Neural cell (in vitro differentiated cells): ENCODE results near the gene COMTD1. TPM values are rescaled to one million over a fixed set of nuclear protein-coding genes. Genes with fewer than 3 reads are reported as not detected.

Experiments
- H2AFZ ChIP-seq: fragments of 200-600, 300-800 bp; sonication (generic), shearing (Covaris generic); 2 replicates; pipeline ENCODE4 v1.6.0; 2014; ENCODE audit warnings: low read depth, mild to moderate bottlenecking, antibody characterized with exemption, low read length, moderate library complexity
- H3F3A ChIP-seq: fragments of 200-600 bp; shearing (Covaris generic); 2 replicates; pipeline ENCODE4 v1.6.1; 2016; ENCODE audit warnings: mild to moderate bottlenecking, moderate library complexity, mixed read lengths, antibody characterized with exemption, low read length; ENCODE audit not compliant: insufficient read depth, poor library complexity, severe bottlenecking
- H3K27ac ChIP-seq: fragments of 200-600, 300-800 bp; sonication (generic), shearing (Covaris generic); 2 replicates; pipeline ENCODE4 v1.5.1; 2014; ENCODE audit warnings: mild to moderate bottlenecking, low read length, moderate library complexity
- H3K27me3 ChIP-seq: fragments of 300-800, 200-600 bp; sonication (generic), shearing (Covaris generic); 2 replicates; pipeline ENCODE4 v1.6.0; 2014; ENCODE audit warnings: mild to moderate bottlenecking, low read depth, low read length, moderate library complexity; ENCODE audit not compliant: insufficient read depth
- H3K36me3 ChIP-seq: fragments of 300-800, 200-600 bp; sonication (generic), shearing (Covaris generic); 2 replicates; pipeline ENCODE4 v1.5.1; 2014; ENCODE audit warnings: mild to moderate bottlenecking, antibody characterized with exemption, low read length, moderate library complexity; ENCODE audit not compliant: insufficient read depth
- H3K4me2 ChIP-seq: fragments of 300-800, 200-600 bp; sonication (generic), shearing (Covaris generic); 2 replicates; pipeline ENCODE4 v1.6.0; 2014; ENCODE audit warnings: mild to moderate bottlenecking, low read length
- H3K4me3 ChIP-seq: fragments of 300-800, 200-600 bp; sonication (generic), shearing (Covaris generic); 2 replicates; pipeline ENCODE4 v1.5.1; 2014; ENCODE audit warnings: mild to moderate bottlenecking, low read length, moderate library complexity
- H3K79me2 ChIP-seq: fragments of 200-600 bp; shearing (Covaris generic); replicated peaks from 2 replicates; pipeline ENCODE4 v1.6.0; 2014; ENCODE audit warnings: mild to moderate bottlenecking, low read length, moderate library complexity; ENCODE audit not compliant: insufficient read depth
- H3K9ac ChIP-seq: fragments of 300-800, 200-600 bp; sonication (generic), shearing (Covaris generic); 2 replicates; pipeline ENCODE4 v1.6.1; 2016; ENCODE audit warnings: mild to moderate bottlenecking, low read length, mixed read lengths
- H3K9me2 ChIP-seq: fragments of 200-600 bp; shearing (Covaris generic); 2 replicates; pipeline ENCODE4 v1.6.1; 2016; ENCODE audit warnings: mild to moderate bottlenecking, low read length, mixed read lengths; ENCODE audit not compliant: insufficient read depth
- H3K9me3 ChIP-seq: fragments of 200-600, 300-800 bp; sonication (generic), shearing (Covaris generic); 2 replicates; pipeline ENCODE4 v1.6.1; 2016; ENCODE audit warnings: mild to moderate bottlenecking, mixed run types, low read length, moderate library complexity, mixed read lengths
- H4K20me1 ChIP-seq: fragments of 200-600 bp; shearing (Covaris generic); 2 replicates; pipeline ENCODE4 v1.6.1; 2016; ENCODE audit warnings: mild to moderate bottlenecking, mixed run types; ENCODE audit not compliant: insufficient read depth
- EP300 ChIP-seq: fragments of 450-650 bp; conservative IDR thresholded peaks from 2 replicates; pipeline ENCODE4 v1.6.1; 2014; ENCODE audit warnings: antibody characterized with exemption, mild to moderate bottlenecking, moderate library complexity; ENCODE audit not compliant: poor library complexity, severe bottlenecking
- EZH2 ChIP-seq: fragments of 200-600, 300-800 bp; shearing (Covaris generic), sonication (generic); IDR thresholded peaks from 2 replicates; pipeline ENCODE4 v1.6.1; 2014; ENCODE audit warnings: antibody characterized with exemption, low read length, borderline replicate concordance, mild to moderate bottlenecking; ENCODE audit not compliant: insufficient read depth, poor library complexity, severe bottlenecking
- MXI1 ChIP-seq: fragments of 450-650 bp; conservative IDR thresholded peaks from 2 replicates; pipeline ENCODE4 v1.6.1; 2014; ENCODE audit warnings: antibody characterized with exemption, mild to moderate bottlenecking; ENCODE audit not compliant: poor library complexity, severe bottlenecking
- POLR2AphosphoS5 ChIP-seq: IDR thresholded peaks from 2 replicates; pipeline ENCODE4 v1.6.1; 2012
- RAD21 ChIP-seq: fragments of 450-650 bp; conservative IDR thresholded peaks from 2 replicates; pipeline ENCODE4 v1.6.1; 2014; ENCODE audit warnings: antibody characterized with exemption, mild to moderate bottlenecking, moderate library complexity
- SMC3 ChIP-seq: fragments of 450-650 bp; conservative IDR thresholded peaks from 2 replicates; pipeline ENCODE4 v1.6.1; 2014; ENCODE audit warnings: antibody characterized with exemption, mild to moderate bottlenecking, moderate library complexity; ENCODE audit not compliant: poor library complexity
- TAF1 ChIP-seq: IDR thresholded peaks from 2 replicates; pipeline ENCODE4 v1.6.1; 2012; ENCODE audit warnings: low read depth
- polyA plus RNA-seq: library from polyadenylated mRNA; depleted of rRNA; stranded (reverse); fragments of >200 nt; gene quantifications from 2 replicates; pipeline ENCODE4 v1.2.3, GENCODE V29; 2014
- TF ChIP-seq, protein P1 (sequence below): IDR thresholded peaks from 2 replicates; pipeline ENCODE4 v1.6.1; 2012; ENCODE audit warnings: borderline replicate concordance
- TF ChIP-seq, protein P2 (sequence below): fragments of 450-650 bp; IDR thresholded peaks from 2 replicates; pipeline ENCODE4 v1.5.1; 2014; ENCODE audit warnings: antibody characterized with exemption, mild to moderate bottlenecking, moderate library complexity; ENCODE audit not compliant: poor library complexity, severe bottlenecking

Gene COMTD1
- polyA plus RNA-seq, 1 donor from 2014 or later: 51.4 TPM

DNA sequence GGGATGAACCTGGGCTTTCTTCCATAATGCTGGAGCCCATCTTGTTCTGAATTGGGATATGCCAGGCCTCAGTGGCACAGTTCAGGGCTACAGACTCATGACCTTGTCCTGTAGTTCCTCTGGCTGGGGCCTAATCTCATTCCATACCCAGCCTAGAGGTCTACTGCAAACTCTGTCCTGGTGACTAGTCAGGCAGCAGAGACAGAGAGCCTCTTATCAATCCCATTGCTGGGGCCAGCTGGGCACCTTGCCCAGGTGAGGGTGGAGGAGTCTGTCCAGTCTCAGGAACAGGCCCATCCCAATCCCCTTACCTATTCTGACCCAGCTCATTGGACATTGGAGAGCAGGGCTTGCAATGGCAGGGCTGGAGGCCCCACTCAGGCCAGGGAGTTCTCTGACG, 28.0 kb upstream of the COMTD1 start:
- no peaks in the 10 kb centered on the region for H4K20me1 ChIP-seq
- no peaks in the 10 kb centered on the region for H3K36me3 ChIP-seq
- no peaks in the 10 kb centered on the region for H3K27me3 ChIP-seq
- H3F3A ChIP-seq: no peaks in the 10 kb centered on the region
- H3K9me2 ChIP-seq: no peaks in the 10 kb centered on the region
- H3K79me2 ChIP-seq: no peaks in the 10 kb centered on the region
- H3K9me3 ChIP-seq: no peaks in the 10 kb centered on the region
- TF ChIP-seq EP300: no peak
- TF ChIP-seq POLR2AphosphoS5: no peak
- TF ChIP-seq, protein P1, sequence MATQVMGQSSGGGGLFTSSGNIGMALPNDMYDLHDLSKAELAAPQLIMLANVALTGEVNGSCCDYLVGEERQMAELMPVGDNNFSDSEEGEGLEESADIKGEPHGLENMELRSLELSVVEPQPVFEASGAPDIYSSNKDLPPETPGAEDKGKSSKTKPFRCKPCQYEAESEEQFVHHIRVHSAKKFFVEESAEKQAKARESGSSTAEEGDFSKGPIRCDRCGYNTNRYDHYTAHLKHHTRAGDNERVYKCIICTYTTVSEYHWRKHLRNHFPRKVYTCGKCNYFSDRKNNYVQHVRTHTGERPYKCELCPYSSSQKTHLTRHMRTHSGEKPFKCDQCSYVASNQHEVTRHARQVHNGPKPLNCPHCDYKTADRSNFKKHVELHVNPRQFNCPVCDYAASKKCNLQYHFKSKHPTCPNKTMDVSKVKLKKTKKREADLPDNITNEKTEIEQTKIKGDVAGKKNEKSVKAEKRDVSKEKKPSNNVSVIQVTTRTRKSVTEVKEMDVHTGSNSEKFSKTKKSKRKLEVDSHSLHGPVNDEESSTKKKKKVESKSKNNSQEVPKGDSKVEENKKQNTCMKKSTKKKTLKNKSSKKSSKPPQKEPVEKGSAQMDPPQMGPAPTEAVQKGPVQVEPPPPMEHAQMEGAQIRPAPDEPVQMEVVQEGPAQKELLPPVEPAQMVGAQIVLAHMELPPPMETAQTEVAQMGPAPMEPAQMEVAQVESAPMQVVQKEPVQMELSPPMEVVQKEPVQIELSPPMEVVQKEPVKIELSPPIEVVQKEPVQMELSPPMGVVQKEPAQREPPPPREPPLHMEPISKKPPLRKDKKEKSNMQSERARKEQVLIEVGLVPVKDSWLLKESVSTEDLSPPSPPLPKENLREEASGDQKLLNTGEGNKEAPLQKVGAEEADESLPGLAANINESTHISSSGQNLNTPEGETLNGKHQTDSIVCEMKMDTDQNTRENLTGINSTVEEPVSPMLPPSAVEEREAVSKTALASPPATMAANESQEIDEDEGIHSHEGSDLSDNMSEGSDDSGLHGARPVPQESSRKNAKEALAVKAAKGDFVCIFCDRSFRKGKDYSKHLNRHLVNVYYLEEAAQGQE: no peak
- no peak for TF ChIP-seq RAD21
- TF ChIP-seq EZH2: no peak
- no peak for TF ChIP-seq SMC3
- no peak for TF ChIP-seq MXI1
- no peak for TF ChIP-seq TAF1
- TF ChIP-seq, protein P2, sequence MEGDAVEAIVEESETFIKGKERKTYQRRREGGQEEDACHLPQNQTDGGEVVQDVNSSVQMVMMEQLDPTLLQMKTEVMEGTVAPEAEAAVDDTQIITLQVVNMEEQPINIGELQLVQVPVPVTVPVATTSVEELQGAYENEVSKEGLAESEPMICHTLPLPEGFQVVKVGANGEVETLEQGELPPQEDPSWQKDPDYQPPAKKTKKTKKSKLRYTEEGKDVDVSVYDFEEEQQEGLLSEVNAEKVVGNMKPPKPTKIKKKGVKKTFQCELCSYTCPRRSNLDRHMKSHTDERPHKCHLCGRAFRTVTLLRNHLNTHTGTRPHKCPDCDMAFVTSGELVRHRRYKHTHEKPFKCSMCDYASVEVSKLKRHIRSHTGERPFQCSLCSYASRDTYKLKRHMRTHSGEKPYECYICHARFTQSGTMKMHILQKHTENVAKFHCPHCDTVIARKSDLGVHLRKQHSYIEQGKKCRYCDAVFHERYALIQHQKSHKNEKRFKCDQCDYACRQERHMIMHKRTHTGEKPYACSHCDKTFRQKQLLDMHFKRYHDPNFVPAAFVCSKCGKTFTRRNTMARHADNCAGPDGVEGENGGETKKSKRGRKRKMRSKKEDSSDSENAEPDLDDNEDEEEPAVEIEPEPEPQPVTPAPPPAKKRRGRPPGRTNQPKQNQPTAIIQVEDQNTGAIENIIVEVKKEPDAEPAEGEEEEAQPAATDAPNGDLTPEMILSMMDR: no peak
- no peak overlapping the region for H3K4me3 ChIP-seq
- no peak overlapping the region for H3K27ac ChIP-seq
- no peak overlapping the region for H3K4me2 ChIP-seq
- H2AFZ ChIP-seq: no peak overlapping the region
- no peak overlapping the region for H3K9ac ChIP-seq

DNA sequence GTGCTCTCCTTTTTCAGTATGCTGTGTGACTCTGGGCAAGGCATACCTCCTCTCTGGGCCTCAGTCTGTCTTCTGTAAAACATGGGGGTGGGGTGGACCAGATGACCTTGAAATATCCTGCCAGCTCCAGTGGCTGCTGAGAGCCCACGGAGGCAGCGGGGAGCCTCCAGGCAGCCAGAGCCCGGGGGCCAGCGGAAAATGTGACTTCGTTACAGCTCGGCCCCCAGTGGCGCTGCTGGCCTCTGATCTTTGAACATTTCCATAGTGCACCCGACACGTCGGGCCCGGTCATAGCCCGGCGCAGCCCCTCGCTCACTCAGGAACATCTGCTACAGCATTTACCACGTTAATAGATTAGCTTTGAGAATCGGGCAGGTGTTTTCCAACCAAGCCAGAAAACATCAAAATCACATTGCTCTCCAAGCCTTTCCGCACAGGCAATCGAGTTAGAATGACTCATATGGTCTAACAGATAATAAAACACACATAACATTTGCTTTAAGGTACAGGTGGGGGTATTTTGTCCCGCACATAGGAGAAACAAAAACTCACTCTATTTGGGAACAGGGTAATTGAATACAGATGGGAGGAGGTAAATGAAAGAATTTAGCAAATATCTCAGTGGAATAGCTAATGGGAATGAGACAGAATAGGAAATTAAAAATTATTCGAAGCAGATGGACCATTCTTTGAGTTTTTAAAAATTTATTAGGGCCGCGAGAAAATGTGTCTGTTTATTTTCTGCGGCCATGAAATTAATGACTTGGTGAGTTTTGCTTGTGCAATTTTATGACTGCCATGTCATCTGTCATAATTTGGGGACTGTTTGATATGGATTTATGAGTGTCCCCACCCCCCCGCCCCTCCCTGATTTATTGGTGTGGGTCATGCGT, 26.3 kb upstream of the COMTD1 start:
- Histone ChIP-seq H2AFZ (no peak overlapping the region), H3K4me3 (no peak overlapping the region), H3K27me3 (no peaks in the 10 kb centered on the region), H3K36me3 (no peaks in the 10 kb centered on the region), H3K4me2 (no peak overlapping the region), H4K20me1 (no peaks in the 10 kb centered on the region), H3K79me2 (no peaks in the 10 kb centered on the region), H3K27ac (no peak overlapping the region), H3F3A (no peaks in the 10 kb centered on the region), H3K9me2 (no peaks in the 10 kb centered on the region), H3K9ac (no peak overlapping the region), H3K9me3 (no peaks in the 10 kb centered on the region)
- TF ChIP-seq POLR2AphosphoS5 (no peak), EP300 (no peak), RAD21 (no peak), EZH2 (no peak), SMC3 (no peak), MXI1 (no peak), TAF1 (no peak)
- TF ChIP-seq, protein P1: no peak
- TF ChIP-seq, protein P2: no peak
